Right lung (tissue), 5 donors: ENCODE data around the gene ELAC1. TPM values are rescaled to one million over a fixed set of nuclear protein-coding genes. Genes with fewer than 3 reads are reported as not detected.
"Not testable (repeated sequence)": the region's sequence is repeated elsewhere in the genome, so short reads cannot be mapped to it uniquely, and the experiment has no call there.

Experiments used
- DNase-seq, 2 donors: peaks; one replicate each; pipeline ENCODE4 v3.0.0-alpha.2; 2013
- polyA plus RNA-seq, 5 donors: library from polyadenylated mRNA; unstranded; fragments of 120-200 nt; gene quantifications; one replicate each; pipeline versions ENCODE4 v1.2.1 to v1.2.3, GENCODE V29; 2013; ENCODE audit warnings: inconsistent platforms in 1 of 5, low replicate concordance in 1 of 5; ENCODE audit not compliant: insufficient read length in 5 of 5, insufficient read depth in 1 of 5

Gene ELAC1
- polyA plus RNA-seq, 5 donors, result 10.4 to 15.5 (median 12.8) TPM

GRCh38 chr18:50969448-50969847, 1.6 kb downstream of the ELAC1 start:
- no peak for DNase-seq

GRCh38 chr18:50970006-50970405, 2.2 kb downstream of the ELAC1 start:
- peak in 1 of 2 donors; percentile 10 for DNase-seq

GRCh38 chr18:50972404-50972803, 4.6 kb downstream of the ELAC1 start:
- DNase-seq, result not testable (repeated sequence)

- DNase-seq, result no peak
Observed at GRCh38 chr18:50973367-50974126, 5.7 kb downstream of the ELAC1 start.

GRCh38 chr18:50977037-50977760, 9.4 kb downstream of the ELAC1 start:
- no peak for DNase-seq

- DNase-seq, result no peak
Observed at GRCh38 chr18:50981381-50981780, 13.5 kb downstream of the ELAC1 start.

GRCh38 chr18:50982086-50982801, 14.4 kb downstream of the ELAC1 start:
- DNase-seq, result no peak

GRCh38 chr18:50982802-50983179, 15.0 kb downstream of the ELAC1 start:
- no peak for DNase-seq

- DNase-seq, result no peak
Observed at GRCh38 chr18:50986360-50987087, 18.7 kb downstream of the ELAC1 start.

GRCh38 chr18:50987261-50987660, 19.4 kb downstream of the ELAC1 start:
- no peak for DNase-seq

- DNase-seq, result no peak
Observed at GRCh38 chr18:50989711-50990110, 21.9 kb downstream of the ELAC1 start.

GRCh38 chr18:50992351-50992762, 24.5 kb downstream of the ELAC1 start:
- DNase-seq, result no peak

GRCh38 chr18:50994031-50994430, 26.2 kb downstream of the ELAC1 start:
- no peak for DNase-seq

GRCh38 chr18:51003174-51003573, 35.3 kb downstream of the ELAC1 start:
- DNase-seq, result not testable (repeated sequence)

- no peak for DNase-seq
Observed at GRCh38 chr18:51006061-51006818, 38.4 kb downstream of the ELAC1 start.

GRCh38 chr18:51006948-51007789, 39.3 kb downstream of the ELAC1 start:
- no peak for DNase-seq

GRCh38 chr18:51007790-51008139, 39.9 kb downstream of the ELAC1 start:
- no peak for DNase-seq

- no peak for DNase-seq
Observed at GRCh38 chr18:51009072-51009471, 41.2 kb downstream of the ELAC1 start.

GRCh38 chr18:51010218-51010617, 42.4 kb downstream of the ELAC1 start:
- DNase-seq, result no peak

GRCh38 chr18:51011709-51012108, 43.9 kb downstream of the ELAC1 start:
- DNase-seq, result no peak
